Measurements from ENCODE around the gene PTS. TPM values are rescaled to one million over a fixed set of nuclear protein-coding genes. Genes with fewer than 3 reads are reported as not detected.

PTS gene
- total RNA-seq, 1 experiment from 2014 or later = 26.7 TPM

GRCh38 chr11:112274007-112274783, 48.0 kb downstream of the PTS start:
- H3K27me3 Mint-ChIP-seq (ENCODE audit: low read depth) = no peaks in the 10 kb centered on the region
- no peaks in the 10 kb centered on the region for H3K36me3 Mint-ChIP-seq
- ChIA-PET POLR2A (no interaction called here), CTCF (interaction anchor here (1.1 kb wide), 1 partner anchor 55 kb away, joined by 5 read pairs; no protein-coding TSS in a partner anchor)
- 0 out of 2 replicates have a peak, but pooled peaks cover 3% of the 10 kb centered on the region for H3K9me3 Mint-ChIP-seq
- TF ChIP-seq ESRRA (CRISPR knock-in tag; IDR thresholded peaks at IDR 0.05; ENCODE audit: borderline replicate concordance) (no peak), SMAD4 (CRISPR knock-in tag; IDR thresholded peaks at IDR 0.05) (no peak), MXD4 (CRISPR knock-in tag; IDR thresholded peaks at IDR 0.05; ENCODE audit: borderline replicate concordance) (no peak), ZNF416 (CRISPR knock-in tag; IDR thresholded peaks at IDR 0.05) (no peak), PRRX2 (CRISPR knock-in tag; IDR thresholded peaks at IDR 0.05) (no peak), E2F4 (CRISPR knock-in tag; IDR thresholded peaks at IDR 0.05; ENCODE audit: borderline replicate concordance, low read depth) (no peak), SMAD3 (CRISPR knock-in tag; IDR thresholded peaks at IDR 0.05; ENCODE audit: borderline replicate concordance) (no peak), ZNF512 (CRISPR knock-in tag; IDR thresholded peaks at IDR 0.05; ENCODE audit: borderline replicate concordance) (no peak), GABPB1 (CRISPR knock-in tag; IDR thresholded peaks at IDR 0.05) (no peak), ZNF263 (CRISPR knock-in tag; IDR thresholded peaks at IDR 0.05; ENCODE audit: low read depth) (no peak), MLX (CRISPR knock-in tag; IDR thresholded peaks at IDR 0.05) (no peak), JAZF1 (CRISPR knock-in tag; IDR thresholded peaks at IDR 0.05) (no peak), NR3C1 (CRISPR knock-in tag; conservative IDR thresholded peaks at IDR 0.05; ENCODE audit: low read depth) (no peak), ZNF121 (CRISPR knock-in tag; IDR thresholded peaks at IDR 0.05) (no peak), RORB (CRISPR knock-in tag; IDR thresholded peaks at IDR 0.05) (no peak), NR1H2 (CRISPR knock-in tag; IDR thresholded peaks at IDR 0.05) (no peak)
- DNase-seq (ENCODE audit: low spot score) = no peak
- peaks cover 21% of the 10 kb centered on the region for H3K4me1 Mint-ChIP-seq
- H3K27ac Mint-ChIP-seq = no peak overlapping the region
- no peak overlapping the region for H3K4me3 Mint-ChIP-seq
- no peak for ATAC-seq

- no peak overlapping the region for H3K27ac Mint-ChIP-seq
Observed at GRCh38 chr11:112277029-112277428, 50.8 kb downstream of the PTS start.

More at GRCh38 chr11:112277029-112277428, 50.8 kb downstream of the PTS start:
- CTCF ChIA-PET = interaction anchor here (1.2 kb wide), 1 partner anchor 58 kb away, joined by 5 read pairs; no protein-coding TSS in a partner anchor
- H3K4me3 Mint-ChIP-seq = no peak overlapping the region
- no peak for DNase-seq (ENCODE audit: low spot score)
- no peak for ATAC-seq
- H3K36me3 Mint-ChIP-seq = no peaks in the 10 kb centered on the region
- no peak for TF ChIP-seq KAT7 (CRISPR knock-in tag; IDR thresholded peaks at IDR 0.05; ENCODE audit: borderline replicate concordance)
- no peak for TF ChIP-seq CREM (CRISPR knock-in tag; IDR thresholded peaks at IDR 0.05)
- no peak for TF ChIP-seq CREB1 (CRISPR knock-in tag; IDR thresholded peaks at IDR 0.05)
- TF ChIP-seq MLX (CRISPR knock-in tag; IDR thresholded peaks at IDR 0.05) = no peak
- no peak for TF ChIP-seq ZNF425 (CRISPR knock-in tag; conservative IDR thresholded peaks at IDR 0.05)
- no peak for TF ChIP-seq ESRRA (CRISPR knock-in tag; IDR thresholded peaks at IDR 0.05; ENCODE audit: borderline replicate concordance)
- TF ChIP-seq AR (CRISPR knock-in tag; IDR thresholded peaks at IDR 0.05) = no peak
- no peak for TF ChIP-seq USF2 (CRISPR knock-in tag; IDR thresholded peaks at IDR 0.05)
- no peak for TF ChIP-seq GABPB1 (CRISPR knock-in tag; IDR thresholded peaks at IDR 0.05)
- H3K27me3 Mint-ChIP-seq (ENCODE audit: low read depth) = no peaks in the 10 kb centered on the region
- POLR2A ChIA-PET = no interaction called here
- peaks cover 20% of the 10 kb centered on the region for H3K4me1 Mint-ChIP-seq
- 0 out of 2 replicates have a peak, but pooled peaks cover 3% of the 10 kb centered on the region for H3K9me3 Mint-ChIP-seq
